OCI-LY7 (cell line): ENCODE results near the gene RNF144B. TPM values are rescaled to one million over a fixed set of nuclear protein-coding genes. Genes with fewer than 3 reads are reported as not detected.
A peak's percentile ranks its signal among the peaks of the same experiment; 100 is the strongest.
"Not testable (repeated sequence)": the region's sequence is repeated elsewhere in the genome, so short reads cannot be mapped to it uniquely, and the experiment has no call there.

Experiments used
- BruUV-seq: library from RNA; stranded (reverse); fragments of 400-500 nt; replicated peaks from 2 replicates; lab custom pipeline; 2021; lab: Mats Ljungman, UMichigan
- CTCF ChIA-PET: fragments of 300-600 bp; sonication (Branson Sonifier 250); formaldehyde crosslinking; loops from one replicate; lab custom pipeline; 2022; ENCODE audit warnings: antibody characterized with exemption; ENCODE audit not compliant: unreplicated experiment; lab: Charles Lee
- POLR2A ChIA-PET: fragments of 300-600 bp; sonication (Branson Sonifier 250); formaldehyde crosslinking; loops from one replicate; lab custom pipeline; 2022; ENCODE audit warnings: antibody characterized with exemption; lab: Charles Lee
- DNase-seq: peaks from one replicate; pipeline ENCODE4 v3.0.0-alpha.2; 2015; ENCODE audit warnings: low spot score
- H2AFZ ChIP-seq: fragments of 200-600 bp; sonication (generic), shearing (Covaris generic); 2 replicates; pipeline ENCODE4 v1.6.1; 2014; ENCODE audit warnings: mild to moderate bottlenecking, antibody characterized with exemption, low read length, moderate library complexity
- H3K27ac ChIP-seq: fragments of 200-600 bp; sonication (generic); 2 replicates; pipeline ENCODE4 v1.5.1; 2014; ENCODE audit warnings: mixed run types, low read depth, mild to moderate bottlenecking, moderate library complexity, low read length, inconsistent platforms; ENCODE audit not compliant: poor library complexity, severe bottlenecking
- H3K36me3 ChIP-seq: fragments of 200-600 bp; sonication (generic); 2 replicates; pipeline ENCODE4 v1.6.1; 2014; ENCODE audit warnings: mild to moderate bottlenecking, antibody characterized with exemption, low read length, moderate library complexity, mixed read lengths; ENCODE audit not compliant: insufficient read depth
- H3K4me1 ChIP-seq: fragments of 200-600 bp; sonication (generic); 2 replicates; pipeline ENCODE4 v1.5.1; 2014; ENCODE audit warnings: mild to moderate bottlenecking, low read length; ENCODE audit not compliant: insufficient read depth, poor library complexity, severe bottlenecking
- H3K4me2 ChIP-seq: fragments of 200-600 bp; sonication (generic); 2 replicates; pipeline ENCODE4 v1.6.1; 2014; ENCODE audit warnings: mild to moderate bottlenecking, low read length
- H3K4me3 ChIP-seq: fragments of 200-600 bp; sonication (generic); 2 replicates; pipeline ENCODE4 v1.5.1; 2014; ENCODE audit warnings: mild to moderate bottlenecking, low read depth, low read length; ENCODE audit not compliant: poor library complexity, severe bottlenecking
- H3K79me2 ChIP-seq: fragments of 200-600 bp; sonication (generic); 2 replicates; pipeline ENCODE4 v1.6.1; 2016; ENCODE audit warnings: low read depth, mild to moderate bottlenecking, low read length, moderate library complexity, mixed read lengths; ENCODE audit not compliant: insufficient read depth
- H3K9me2 ChIP-seq: fragments of 200-600 bp; sonication (generic); 2 replicates; pipeline ENCODE4 v1.6.1; 2016; ENCODE audit warnings: mild to moderate bottlenecking, low read length, mixed read lengths; ENCODE audit not compliant: insufficient read depth
- H3K9me3 ChIP-seq: fragments of 200-600 bp; sonication (generic); 2 replicates; pipeline ENCODE4 v1.6.1; 2014; ENCODE audit warnings: mild to moderate bottlenecking, mixed run types, low read length, mixed read lengths
- H4K20me1 ChIP-seq: fragments of 200-600 bp; sonication (generic); 2 replicates; pipeline ENCODE4 v1.6.1; 2014; ENCODE audit warnings: mild to moderate bottlenecking, antibody characterized with exemption, low read length, moderate library complexity, mixed read lengths; ENCODE audit not compliant: insufficient read depth
- EZH2phosphoT487 ChIP-seq: fragments of 200-600 bp; sonication (generic); IDR thresholded peaks from 2 replicates; pipeline ENCODE4 v1.6.1; 2018; ENCODE audit warnings: low read depth, borderline replicate concordance, mild to moderate bottlenecking, mixed run types, antibody characterized with exemption, low read length, moderate library complexity, mixed read lengths
- intact Hi-C: fragments of 100-400 bp; cut with micrococcal nuclease; formaldehyde crosslinking; loops from one replicate; pipeline ENCODE4 v1.10.0; 2022; ENCODE audit not compliant: unreplicated experiment
- total RNA-seq, 2 experiments: library from RNA; depleted of rRNA in 1 of 2; stranded (reverse); fragments of >200 nt in 1 of 2; shearing (Covaris generic) in 1 of 2; gene quantifications; 2 replicates each; pipeline ENCODE4 v1.2.3, GENCODE V29; 2014 to 2022
- TF ChIP-seq, protein P1 (sequence below): fragments of 200-600 bp; sonication (generic); conservative IDR thresholded peaks from 2 replicates; pipeline ENCODE4 v1.5.1; 2014; ENCODE audit warnings: mild to moderate bottlenecking, antibody characterized with exemption, low read length, moderate library complexity, mixed read lengths

RNF144B gene
- total RNA-seq, 2 experiments from 2014 or later: 83.4 to 151 TPM

DNA sequence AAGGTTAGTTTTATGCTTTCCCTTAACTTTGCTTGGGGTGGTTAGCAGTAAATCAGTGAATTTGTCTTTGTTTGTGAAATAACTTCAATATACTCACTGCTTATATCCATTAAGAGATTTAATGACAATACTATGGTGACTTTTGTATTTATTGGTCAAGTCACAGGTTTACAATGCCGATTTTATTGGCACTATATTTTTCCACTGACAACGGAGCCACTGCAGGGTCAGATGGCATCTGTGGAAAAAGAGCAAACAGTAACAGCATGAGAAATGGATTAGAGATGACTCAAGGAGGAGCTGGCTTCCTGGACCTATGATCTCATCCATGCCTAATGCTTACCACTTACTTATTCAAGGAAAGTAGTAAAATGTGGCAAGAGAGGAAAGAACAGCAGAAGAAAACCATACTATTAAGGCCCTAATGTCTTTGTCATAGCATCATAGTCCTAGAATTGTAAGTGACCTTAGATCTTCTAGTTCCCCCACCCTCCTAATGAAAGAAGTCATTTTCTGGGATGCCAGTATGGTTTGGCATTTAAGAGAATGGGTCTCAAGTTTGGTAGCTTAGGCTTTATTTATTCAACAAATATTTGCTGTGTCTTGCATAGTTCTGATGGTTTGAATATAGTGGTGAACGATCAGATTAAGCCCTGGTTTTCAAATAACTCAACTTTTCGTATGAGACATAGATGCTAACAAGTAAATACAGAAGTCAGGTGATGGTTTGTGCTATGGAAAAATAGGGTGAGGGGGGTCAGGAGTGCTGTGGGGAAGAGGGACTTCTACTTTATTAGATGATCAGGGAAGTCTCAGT is 18.5 kb downstream of the RNF144B start:
- peaks cover 94% of the 10 kb centered on the region for H3K79me2 ChIP-seq
- ChIA-PET CTCF (no interaction called here), POLR2A (interaction anchor here (0.6 to 1.6 kb wide), 3 partner anchors 9 to 153 kb away, joined by 3 to 4 read pairs (median 4); no protein-coding TSS in a partner anchor)
- H3K9me3 ChIP-seq: no peaks in the 10 kb centered on the region
- no TSS peak for BruUV-seq
- no peak overlapping the region for H3K27ac ChIP-seq
- H3K36me3 ChIP-seq: peaks cover 92% of the 10 kb centered on the region
- no peak overlapping the region for H3K4me3 ChIP-seq
- DNase-seq: no peak
- no peak overlapping the region for H3K4me2 ChIP-seq
- intact Hi-C loops: no loop called here
- no peak overlapping the region for H2AFZ ChIP-seq
- peaks cover 19% of the 10 kb centered on the region; the same call in 1 of the 2 replicates for H4K20me1 ChIP-seq
- peaks cover 31% of the 10 kb centered on the region for H3K4me1 ChIP-seq
- H3K9me2 ChIP-seq: no peaks in the 10 kb centered on the region
- TF ChIP-seq EZH2phosphoT487: no peak
- TF ChIP-seq, protein P1, sequence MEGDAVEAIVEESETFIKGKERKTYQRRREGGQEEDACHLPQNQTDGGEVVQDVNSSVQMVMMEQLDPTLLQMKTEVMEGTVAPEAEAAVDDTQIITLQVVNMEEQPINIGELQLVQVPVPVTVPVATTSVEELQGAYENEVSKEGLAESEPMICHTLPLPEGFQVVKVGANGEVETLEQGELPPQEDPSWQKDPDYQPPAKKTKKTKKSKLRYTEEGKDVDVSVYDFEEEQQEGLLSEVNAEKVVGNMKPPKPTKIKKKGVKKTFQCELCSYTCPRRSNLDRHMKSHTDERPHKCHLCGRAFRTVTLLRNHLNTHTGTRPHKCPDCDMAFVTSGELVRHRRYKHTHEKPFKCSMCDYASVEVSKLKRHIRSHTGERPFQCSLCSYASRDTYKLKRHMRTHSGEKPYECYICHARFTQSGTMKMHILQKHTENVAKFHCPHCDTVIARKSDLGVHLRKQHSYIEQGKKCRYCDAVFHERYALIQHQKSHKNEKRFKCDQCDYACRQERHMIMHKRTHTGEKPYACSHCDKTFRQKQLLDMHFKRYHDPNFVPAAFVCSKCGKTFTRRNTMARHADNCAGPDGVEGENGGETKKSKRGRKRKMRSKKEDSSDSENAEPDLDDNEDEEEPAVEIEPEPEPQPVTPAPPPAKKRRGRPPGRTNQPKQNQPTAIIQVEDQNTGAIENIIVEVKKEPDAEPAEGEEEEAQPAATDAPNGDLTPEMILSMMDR: no peak

DNA sequence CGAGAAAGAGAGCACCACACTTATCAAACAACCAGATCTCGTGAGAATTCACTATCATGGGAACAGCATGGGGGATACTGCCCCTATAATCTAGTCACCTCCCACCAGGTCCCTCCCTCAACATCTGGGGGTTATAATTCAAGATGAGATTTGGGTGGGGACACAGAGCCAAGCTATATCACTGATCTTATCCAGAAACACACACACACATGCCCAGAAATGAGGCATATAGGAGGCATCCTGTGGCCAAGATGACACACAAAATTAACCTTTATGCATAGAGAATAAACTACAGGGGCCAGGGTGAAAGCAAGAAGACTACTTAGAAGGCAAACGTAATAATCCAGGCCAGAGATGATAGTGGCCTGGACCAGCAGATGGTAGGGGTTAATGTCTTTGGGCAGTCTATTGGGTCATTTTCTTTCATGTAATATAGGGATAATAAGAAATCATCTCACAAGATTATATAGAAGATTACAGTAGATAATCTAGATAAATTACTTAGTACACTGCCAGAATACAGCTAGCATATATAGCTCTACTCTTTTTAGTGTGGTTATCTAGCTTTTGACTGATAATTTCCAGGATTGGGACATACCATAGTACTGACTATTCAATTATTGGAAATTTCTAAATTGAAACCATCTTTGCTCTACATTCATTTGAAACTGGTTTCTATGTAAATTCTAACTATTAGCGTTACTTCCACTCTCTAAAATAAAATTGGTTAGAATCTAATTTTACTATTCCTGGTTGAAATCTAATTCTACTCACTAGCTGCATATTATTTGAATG is 20.0 kb downstream of the RNF144B start:
- POLR2A ChIA-PET: interaction anchor here (0.6 to 2.1 kb wide), 12 partner anchors 10 to 101 kb away, joined by 3 to 9 read pairs (median 4); no protein-coding TSS in a partner anchor
- no peak for DNase-seq
- H3K79me2 ChIP-seq: peaks cover 98% of the 10 kb centered on the region

DNA sequence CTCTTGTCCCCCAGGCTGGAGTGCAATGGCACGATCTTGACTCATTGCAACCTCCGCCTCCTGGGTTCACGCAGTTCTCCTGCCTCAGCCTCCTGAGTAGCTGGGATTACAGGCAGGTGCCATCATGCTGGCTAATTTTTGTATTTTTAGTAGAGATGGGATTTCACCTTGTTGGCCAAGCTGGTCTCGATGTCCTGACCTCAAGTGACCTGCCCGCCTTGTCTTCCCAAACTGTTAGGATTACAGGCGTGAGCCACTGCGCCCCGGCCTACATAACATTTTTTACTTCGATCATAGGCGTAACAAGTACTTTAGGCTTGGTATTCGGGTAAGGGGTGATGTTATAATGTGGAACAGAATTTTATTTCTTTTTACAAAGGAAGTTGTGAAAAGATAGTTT is 22.5 kb downstream of the RNF144B start:
- H3K9me3 ChIP-seq, DNase-seq, H2AFZ ChIP-seq, H3K9me2 ChIP-seq, H3K4me3 ChIP-seq, POLR2A ChIA-PET, intact Hi-C loops, CTCF ChIA-PET, BruUV-seq: not testable (repeated sequence)
- peaks cover 50% of the 10 kb centered on the region for H3K4me1 ChIP-seq
- peak overlapping the region; percentile 26 for H3K27ac ChIP-seq
- H3K79me2 ChIP-seq: peaks cover 100% of the 10 kb centered on the region
- peaks cover 23% of the 10 kb centered on the region; the same call in 1 of the 2 replicates for H4K20me1 ChIP-seq
- H3K4me2 ChIP-seq: peak overlapping the region; percentile 22; the same call in 1 of the 2 replicates
- H3K36me3 ChIP-seq: peaks cover 95% of the 10 kb centered on the region

More for the DNA sequence above, 20.0 kb downstream of the RNF144B start:
- H3K4me2 ChIP-seq: no peak overlapping the region
- peaks cover 94% of the 10 kb centered on the region for H3K36me3 ChIP-seq
- H3K4me1 ChIP-seq: peaks cover 30% of the 10 kb centered on the region
- CTCF ChIA-PET: no interaction called here
- no peaks in the 10 kb centered on the region for H3K9me2 ChIP-seq
- no peak overlapping the region for H3K27ac ChIP-seq
- H3K9me3 ChIP-seq: no peaks in the 10 kb centered on the region
- no peak for TF ChIP-seq EZH2phosphoT487
- TF ChIP-seq, protein P1: no peak
- no peak overlapping the region for H3K4me3 ChIP-seq
- peaks cover 18% of the 10 kb centered on the region; the same call in 1 of the 2 replicates for H4K20me1 ChIP-seq
- H2AFZ ChIP-seq: no peak overlapping the region
- no TSS peak for BruUV-seq
- intact Hi-C loops: no loop called here
